ENCODE measurements around the gene FGFRL1.

DNA sequence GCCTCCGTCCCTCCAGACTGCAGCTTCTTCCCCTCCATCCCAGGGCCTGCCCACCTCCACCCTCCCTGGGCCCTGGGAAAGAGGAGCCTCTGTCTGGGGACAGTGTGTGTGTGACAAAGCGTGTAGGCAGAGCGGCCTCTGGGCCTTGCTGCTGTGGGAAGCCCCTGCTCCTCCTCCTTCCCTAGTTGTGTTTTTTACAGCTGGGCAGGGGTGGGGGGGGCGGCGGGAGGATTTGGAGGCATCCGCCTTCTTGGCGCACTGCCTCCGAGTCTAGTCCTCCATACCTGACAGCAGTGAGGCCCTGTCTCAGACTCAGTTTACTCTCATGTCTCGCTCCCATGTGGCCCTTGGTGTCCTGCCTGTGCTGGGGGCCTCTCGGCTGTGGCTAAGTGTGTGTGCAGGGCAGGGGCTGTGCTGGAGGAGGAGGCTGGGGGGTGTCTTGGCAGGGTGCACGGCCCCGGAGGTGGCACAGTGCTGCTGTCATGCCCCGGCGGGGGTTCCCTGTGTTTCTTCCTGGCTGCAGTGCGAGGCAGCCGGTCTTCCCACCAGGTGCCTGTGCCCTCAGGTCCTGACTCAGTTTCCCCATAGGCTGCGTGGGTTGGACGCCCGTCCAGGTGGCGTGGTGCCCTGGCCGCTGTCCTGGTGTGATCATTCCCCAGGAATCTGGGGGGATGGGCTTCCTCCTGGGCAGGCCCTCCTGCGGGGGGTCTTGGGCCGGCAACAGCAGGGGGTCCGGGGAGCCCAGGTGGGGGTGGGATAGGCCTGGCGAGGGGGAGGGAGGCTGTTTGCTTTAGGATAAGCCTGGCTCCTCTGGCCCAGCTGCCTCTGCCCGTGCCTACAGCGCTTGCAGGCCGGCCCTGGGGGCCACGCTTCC is 7.0 kb downstream of the FGFRL1 start:
- no peak for TF ChIP-seq CTCF (IDR thresholded peaks at IDR 0.05 in 8 of 11, conservative IDR thresholded peaks at IDR 0.05 in 3 of 11)
- no peak for TF ChIP-seq POLR2AphosphoS5 (IDR thresholded peaks at IDR 0.05)
- no peak for TF ChIP-seq POLR2A (IDR thresholded peaks at IDR 0.05)

All from spleen (tissue), 7 donors.